Endothelial cell of umbilical vein (primary cell): Measurements from ENCODE around the gene ZC3H12A.

Experiments used
- CTCF ChIP-seq, 2 donors: IDR thresholded peaks; 1 replicate in 1 of 2; 2 replicates in 1 of 2; pipeline ENCODE4 v1.5.1; 2011; ENCODE audit warnings: low read length in 2 of 2, mild to moderate bottlenecking in 2 of 2, moderate library complexity in 2 of 2, control low read depth in 1 of 2, inconsistent platforms in 1 of 2, low read depth in 1 of 2; ENCODE audit not compliant: insufficient read depth in 1 of 2; ENCODE audit errors: extremely low read depth in 1 of 2
- POLR2A ChIP-seq: IDR thresholded peaks from 2 replicates; pipeline ENCODE4 v1.6.1; 2012; ENCODE audit warnings: low read depth, mild to moderate bottlenecking, control low read depth, low read length

- TF ChIP-seq POLR2A (no peak), CTCF (IDR thresholded peaks at IDR 0.05; ENCODE audit: extremely low read depth in 1 of 2, insufficient read depth in 1 of 2, low read depth in 1 of 2, low read length in 2 of 2) (no peak)
Measured at GRCh38 chr1:37493336-37494098, 19.1 kb downstream of the ZC3H12A start.
